ENCODE measurements around the gene NAA80.
A peak's percentile ranks its signal among the peaks of the same experiment; 100 is the strongest.

Gene NAA80

GRCh38 chr3:50256978-50257890, 42.0 kb downstream of the NAA80 start:
- no peak for DNase-seq (ENCODE audit: low read depth)

GRCh38 chr3:50255251-50255615, 44.0 kb downstream of the NAA80 start:
- DNase-seq (ENCODE audit: low read depth) = no peak

GRCh38 chr3:50254577-50255250, 44.5 kb downstream of the NAA80 start:
- no peak for DNase-seq (ENCODE audit: low read depth)

- DNase-seq (ENCODE audit: low read depth) = peak; percentile 49
Observed at GRCh38 chr3:50251220-50251619, 48.0 kb downstream of the NAA80 start.

- DNase-seq (ENCODE audit: low read depth) = no peak
Observed at GRCh38 chr3:50250514-50250913, 48.7 kb downstream of the NAA80 start.

- DNase-seq (ENCODE audit: low read depth) = no peak
Observed at GRCh38 chr3:50249457-50249856, 49.7 kb downstream of the NAA80 start.

GRCh38 chr3:50248387-50248786, 50.8 kb downstream of the NAA80 start:
- no peak for DNase-seq (ENCODE audit: low read depth)

GRCh38 chr3:50246517-50246954, 52.7 kb downstream of the NAA80 start:
- peak; percentile 93 for DNase-seq (ENCODE audit: low read depth)
